Measurements from ENCODE around the gene MAP3K15. TPM values are rescaled to one million over a fixed set of nuclear protein-coding genes. Genes with fewer than 3 reads are reported as not detected.

The MAP3K15 gene
- total RNA-seq, 2 experiments from 2014 or later: 0.14 TPM; not detected in 1

- Histone ChIP-seq H3K9me3 (ENCODE audit: control insufficient read depth in 1 of 2, insufficient read depth in 1 of 2, low read length in 2 of 2) (no peaks in the 10 kb centered on the region), H3K36me3 (ENCODE audit: insufficient read depth, low read length) (no peaks in the 10 kb centered on the region), H3K4me3 (ENCODE audit: low read length) (no peak overlapping the region), H3K27ac (ENCODE audit: low read depth in 1 of 2, low read length in 2 of 2) (no peak overlapping the region), H3K4me1 (ENCODE audit: insufficient read depth, low read length) (no peaks in the 10 kb centered on the region), H3K27me3 (ENCODE audit: control insufficient read depth in 1 of 2, insufficient read depth in 2 of 2, low read length in 2 of 2) (no peaks in the 10 kb centered on the region)
- DNase-seq: no peak
- Mint-ChIP-seq H3K36me3 (ENCODE audit: low read depth) (no peaks in the 10 kb centered on the region), H3K27ac (no peak overlapping the region), H3K9me3 (no peaks in the 10 kb centered on the region), H3K4me3 (no peak overlapping the region), H3K27me3 (no peaks in the 10 kb centered on the region), H3K4me1 (ENCODE audit: low read depth) (no peaks in the 10 kb centered on the region)
- ChIA-PET POLR2A (no interaction called here), CTCF (no interaction called here)
- ATAC-seq (ENCODE audit: poor library complexity): no peak
- intact Hi-C loops (cut with DNase I, micrococcal nuclease): no loop called here
- TF ChIP-seq CTCF (IDR thresholded peaks at IDR 0.05): no peak
Observed at GRCh38 chrX:19388741-19389140, 126.6 kb downstream of the MAP3K15 start.

- no peaks in the 10 kb centered on the region for H3K27me3 Mint-ChIP-seq
- no peaks in the 10 kb centered on the region for H3K27me3 ChIP-seq (ENCODE audit: control insufficient read depth in 1 of 2, insufficient read depth in 2 of 2, low read length in 2 of 2)
- H3K4me1 Mint-ChIP-seq (ENCODE audit: low read depth): no peaks in the 10 kb centered on the region
- no peaks in the 10 kb centered on the region for H3K4me1 ChIP-seq (ENCODE audit: insufficient read depth, low read length)
- no peak overlapping the region for H3K27ac ChIP-seq (ENCODE audit: low read depth in 1 of 2, low read length in 2 of 2)
- no peak for TF ChIP-seq CTCF (IDR thresholded peaks at IDR 0.05)
- H3K4me3 ChIP-seq (ENCODE audit: low read length): no peak overlapping the region
- intact Hi-C loops (cut with DNase I, micrococcal nuclease): no loop called here
- no peak for DNase-seq
- H3K27ac Mint-ChIP-seq: no peak overlapping the region
- no peak overlapping the region for H3K4me3 Mint-ChIP-seq
- POLR2A ChIA-PET: no interaction called here
- H3K9me3 ChIP-seq (ENCODE audit: control insufficient read depth in 1 of 2, insufficient read depth in 1 of 2, low read length in 2 of 2): no peaks in the 10 kb centered on the region
- no peaks in the 10 kb centered on the region for H3K36me3 ChIP-seq (ENCODE audit: insufficient read depth, low read length)
- no peaks in the 10 kb centered on the region for H3K36me3 Mint-ChIP-seq (ENCODE audit: low read depth)
- no peaks in the 10 kb centered on the region for H3K9me3 Mint-ChIP-seq
- no peak for ATAC-seq (ENCODE audit: poor library complexity)
- CTCF ChIA-PET: no interaction called here
Observed at GRCh38 chrX:19388064-19388679, 127.1 kb downstream of the MAP3K15 start.

GRCh38 chrX:19386679-19387078 lies 128.6 kb downstream of the MAP3K15 start:
- no peaks in the 10 kb centered on the region for H3K27me3 ChIP-seq (ENCODE audit: control insufficient read depth in 1 of 2, insufficient read depth in 2 of 2, low read length in 2 of 2)
- ATAC-seq (ENCODE audit: poor library complexity) (no peak), DNase-seq (no peak)
- POLR2A ChIA-PET: no interaction called here
- H3K9me3 Mint-ChIP-seq: no peaks in the 10 kb centered on the region
- H3K4me3 ChIP-seq (ENCODE audit: low read length): no peak overlapping the region
- no peak overlapping the region for H3K27ac ChIP-seq (ENCODE audit: low read depth in 1 of 2, low read length in 2 of 2)
- no peak for TF ChIP-seq CTCF (IDR thresholded peaks at IDR 0.05)
- H3K4me1 Mint-ChIP-seq (ENCODE audit: low read depth): no peaks in the 10 kb centered on the region
- CTCF ChIA-PET: no interaction called here
- no peak overlapping the region for H3K27ac Mint-ChIP-seq
- H3K36me3 ChIP-seq (ENCODE audit: insufficient read depth, low read length): no peaks in the 10 kb centered on the region
- no peaks in the 10 kb centered on the region for H3K27me3 Mint-ChIP-seq
- H3K4me3 Mint-ChIP-seq: no peak overlapping the region
- no peaks in the 10 kb centered on the region for H3K9me3 ChIP-seq (ENCODE audit: control insufficient read depth in 1 of 2, insufficient read depth in 1 of 2, low read length in 2 of 2)
- no peaks in the 10 kb centered on the region for H3K4me1 ChIP-seq (ENCODE audit: insufficient read depth, low read length)
- H3K36me3 Mint-ChIP-seq (ENCODE audit: low read depth): no peaks in the 10 kb centered on the region
- intact Hi-C loops (cut with DNase I, micrococcal nuclease): no loop called here
